Mesenchymal stem cell (in vitro differentiated cells and primary cell): ENCODE measurements around the gene TIGD4.
A peak's percentile ranks its signal among the peaks of the same experiment; 100 is the strongest.

ENCODE experiments used
- DNase-seq: peaks from one replicate; pipeline ENCODE4 v3.0.0-alpha.2; 2013
- H2AFZ ChIP-seq: one replicate; pipeline ENCODE4 v1.6.1; 2013; ENCODE audit warnings: low read depth, mild to moderate bottlenecking, control low read depth, inconsistent platforms, low read length, moderate library complexity
- H2AK5ac ChIP-seq: 2 replicates; pipeline ENCODE4 v1.6.1; 2013; ENCODE audit warnings: low read length, moderate library complexity, mild to moderate bottlenecking, inconsistent platforms; ENCODE audit not compliant: severe bottlenecking
- H2BK120ac ChIP-seq: one replicate; pipeline ENCODE4 v1.6.1; 2013; ENCODE audit warnings: low read depth, mild to moderate bottlenecking, inconsistent platforms, low read length, moderate library complexity
- H2BK12ac ChIP-seq, 2 experiments: one replicate each; pipeline ENCODE4 v1.6.1; 2013; ENCODE audit warnings: inconsistent platforms in 2 of 2, low read length in 2 of 2, mild to moderate bottlenecking in 2 of 2, moderate library complexity in 2 of 2, control low read depth in 1 of 2
- H2BK15ac ChIP-seq: one replicate; pipeline ENCODE4 v1.6.1; 2013; ENCODE audit warnings: mild to moderate bottlenecking, low read depth, inconsistent platforms; ENCODE audit not compliant: poor library complexity, severe bottlenecking
- H2BK5ac ChIP-seq: 2 replicates; pipeline ENCODE4 v1.6.1; 2013; ENCODE audit warnings: low read depth, mild to moderate bottlenecking, low read length, control low read depth, inconsistent platforms; ENCODE audit not compliant: poor library complexity, severe bottlenecking
- H3K14ac ChIP-seq, 2 experiments: one replicate each; pipeline ENCODE4 v1.6.1; 2013; ENCODE audit warnings: inconsistent platforms in 2 of 2, low read length in 2 of 2, control low read depth in 1 of 2, mild to moderate bottlenecking in 1 of 2, moderate library complexity in 1 of 2
- H3K18ac ChIP-seq, 2 experiments: one replicate each; pipeline ENCODE4 v1.6.1; 2013; ENCODE audit warnings: inconsistent platforms in 2 of 2, low read length in 2 of 2, control low read depth in 1 of 2, low read depth in 1 of 2, mild to moderate bottlenecking in 1 of 2
- H3K23ac ChIP-seq, 2 experiments: one replicate each; pipeline ENCODE4 v1.6.1; 2013; ENCODE audit warnings: inconsistent platforms in 2 of 2, low read length in 2 of 2, mild to moderate bottlenecking in 2 of 2, moderate library complexity in 2 of 2, control low read depth in 1 of 2
- H3K27ac ChIP-seq: 2 replicates; pipeline ENCODE4 v1.5.1; 2013; ENCODE audit warnings: mild to moderate bottlenecking, moderate library complexity, low read length, control low read depth, inconsistent platforms; ENCODE audit not compliant: poor library complexity, severe bottlenecking
- H3K27me3 ChIP-seq, 2 experiments: 2 replicates each; pipeline versions ENCODE4 v1.6.1 to v1.7.0; 2013; ENCODE audit warnings: low read length in 2 of 2, mild to moderate bottlenecking in 2 of 2, moderate library complexity in 2 of 2, control low read depth in 1 of 2, inconsistent platforms in 1 of 2; ENCODE audit not compliant: control insufficient read depth in 1 of 2, insufficient read depth in 1 of 2
- H3K36me3 ChIP-seq, 2 experiments: 2 replicates each; pipeline versions ENCODE4 v1.6.1 to v1.7.0; 2013; ENCODE audit warnings: low read length in 2 of 2, control low read depth in 1 of 2, inconsistent platforms in 1 of 2, low read depth in 1 of 2, mild to moderate bottlenecking in 1 of 2; ENCODE audit not compliant: insufficient read depth in 2 of 2, control insufficient read depth in 1 of 2
- H3K4ac ChIP-seq, 2 experiments: one replicate each; pipeline ENCODE4 v1.6.1; 2013; ENCODE audit warnings: inconsistent platforms in 2 of 2, low read length in 2 of 2, mild to moderate bottlenecking in 2 of 2, moderate library complexity in 2 of 2, control low read depth in 1 of 2, low read depth in 1 of 2
- H3K4me1 ChIP-seq: 2 replicates; pipeline ENCODE4 v1.6.1; 2013; ENCODE audit warnings: low read depth, low read length, control low read depth; ENCODE audit not compliant: control insufficient read depth, insufficient read depth
- H3K4me2 ChIP-seq: 2 replicates; pipeline ENCODE4 v1.6.1; 2013; ENCODE audit warnings: low read length, mild to moderate bottlenecking, inconsistent platforms; ENCODE audit not compliant: poor library complexity, severe bottlenecking
- H3K4me3 ChIP-seq, 2 experiments: 2 replicates each; pipeline versions ENCODE4 v1.5.1 to v1.7.0; 2013; ENCODE audit warnings: low read length in 2 of 2, mild to moderate bottlenecking in 2 of 2, control low read depth in 1 of 2, low read depth in 1 of 2; ENCODE audit not compliant: insufficient read depth in 1 of 2
- H3K79me1 ChIP-seq: replicated peaks from 2 replicates; pipeline ENCODE4 v1.6.1; 2013; ENCODE audit warnings: mild to moderate bottlenecking, control low read depth, low read length, inconsistent platforms; ENCODE audit not compliant: poor library complexity, severe bottlenecking
- H3K9ac ChIP-seq: 2 replicates; pipeline ENCODE4 v1.7.0; 2013; ENCODE audit warnings: mild to moderate bottlenecking, low read length, moderate library complexity
- H3K9me3 ChIP-seq: 2 replicates; pipeline ENCODE4 v1.7.0; 2013; ENCODE audit warnings: mild to moderate bottlenecking, low read length; ENCODE audit not compliant: control insufficient read depth
- H4K8ac ChIP-seq: one replicate; pipeline ENCODE4 v1.6.1; 2013; ENCODE audit warnings: inconsistent platforms, mild to moderate bottlenecking, low read length, moderate library complexity
- H4K91ac ChIP-seq: one replicate; pipeline ENCODE4 v1.6.1; 2013; ENCODE audit warnings: mild to moderate bottlenecking, low read length, inconsistent platforms
- WGBS: methylation state at CpG from one replicate; pipeline ENCODE4 v1.1.7; 2013; ENCODE audit warnings: mixed read lengths; 5-methylcytosine and 5-hydroxymethylcytosine counted together

TIGD4 gene

GRCh38 chr4:152806501-152807125 lies 27.1 kb upstream of the TIGD4 start:
- H3K27me3 ChIP-seq: no peaks in the 10 kb centered on the region
- DNase-seq: peak; percentile 28
- peaks cover 16% of the 10 kb centered on the region for H3K79me1 ChIP-seq
- H2AK5ac ChIP-seq: no peak overlapping the region
- H3K27ac ChIP-seq: no peak overlapping the region
- H4K91ac ChIP-seq: no peak overlapping the region
- H3K4ac ChIP-seq: no peak overlapping the region
- no peak overlapping the region for H3K9ac ChIP-seq
- H3K36me3 ChIP-seq: peaks cover 0 to 5% of the 10 kb centered on the region in 2 experiments
- H2BK12ac ChIP-seq: no peak overlapping the region
- 100% methylated on average over 2 of the region's 3 CpGs for WGBS
- no peak overlapping the region for H3K23ac ChIP-seq
- H2AFZ ChIP-seq: no peak overlapping the region
- H3K14ac ChIP-seq: no peak overlapping the region
- H2BK120ac ChIP-seq: no peak overlapping the region
- H3K4me2 ChIP-seq: no peak overlapping the region
- no peak overlapping the region for H3K4me3 ChIP-seq
- H2BK5ac ChIP-seq: no peak overlapping the region
- no peaks in the 10 kb centered on the region for H3K9me3 ChIP-seq
- H3K4me1 ChIP-seq: peaks cover 2% of the 10 kb centered on the region
- H4K8ac ChIP-seq: no peak overlapping the region
- no peak overlapping the region for H2BK15ac ChIP-seq
- H3K18ac ChIP-seq: no peak overlapping the region

- H4K91ac ChIP-seq: no peak overlapping the region
- no peak overlapping the region for H3K4me3 ChIP-seq
- peaks cover 2% of the 10 kb centered on the region for H3K4me1 ChIP-seq
- peaks cover 16% of the 10 kb centered on the region for H3K79me1 ChIP-seq
- H3K27ac ChIP-seq: no peak overlapping the region
- H2AK5ac ChIP-seq: no peak overlapping the region
- H3K9me3 ChIP-seq: no peaks in the 10 kb centered on the region
- H3K36me3 ChIP-seq: peaks cover 0 to 5% of the 10 kb centered on the region in 2 experiments
- H3K4ac ChIP-seq: no peak overlapping the region
- H3K4me2 ChIP-seq: no peak overlapping the region
- no peak overlapping the region for H4K8ac ChIP-seq
- DNase-seq: no peak
- H2BK12ac ChIP-seq: no peak overlapping the region
- H3K23ac ChIP-seq: no peak overlapping the region
- H2BK5ac ChIP-seq: no peak overlapping the region
- no peak overlapping the region for H2AFZ ChIP-seq
- WGBS: 100% methylated on average over 1 of the region's 2 CpGs
- H3K14ac ChIP-seq: no peak overlapping the region
- no peak overlapping the region for H2BK120ac ChIP-seq
- H3K9ac ChIP-seq: no peak overlapping the region
- H3K18ac ChIP-seq: no peak overlapping the region
- H3K27me3 ChIP-seq: no peaks in the 10 kb centered on the region
- H2BK15ac ChIP-seq: no peak overlapping the region
Measured at GRCh38 chr4:152805818-152806217, 26.3 kb upstream of the TIGD4 start.

DNA sequence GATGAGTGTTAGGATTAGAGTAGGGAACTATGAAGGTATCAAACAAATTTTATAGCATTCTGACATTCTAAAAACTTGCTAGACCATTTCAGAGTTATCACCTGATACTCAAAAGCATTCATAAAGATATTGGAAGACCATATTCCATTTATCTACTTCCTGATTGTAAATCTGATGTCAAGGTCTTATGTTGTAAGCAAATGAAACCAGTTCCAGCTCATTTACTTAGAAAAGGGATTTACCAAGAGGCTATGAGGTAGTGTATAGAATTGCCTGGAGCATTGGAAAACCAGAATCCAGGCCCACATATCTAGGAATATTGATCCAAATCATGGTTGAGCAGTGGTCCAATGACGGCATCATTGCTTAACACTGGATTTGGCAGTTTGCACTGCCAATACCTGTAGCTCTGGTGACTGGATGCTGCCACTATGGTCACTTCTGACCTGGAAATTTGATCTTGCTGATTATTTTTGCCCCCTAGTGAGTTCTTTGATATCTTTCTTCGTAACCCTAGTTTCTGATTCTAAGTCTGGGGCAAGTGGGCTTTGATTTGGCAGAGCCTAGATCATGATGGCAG lies 25.6 kb upstream of the TIGD4 start:
- H3K36me3 ChIP-seq: peaks cover 0 to 5% of the 10 kb centered on the region in 2 experiments
- no peak overlapping the region for H3K4me2 ChIP-seq
- H3K4ac ChIP-seq: no peak overlapping the region
- peaks cover 15% of the 10 kb centered on the region for H3K79me1 ChIP-seq
- no peak overlapping the region for H2AFZ ChIP-seq
- peaks cover 2% of the 10 kb centered on the region for H3K4me1 ChIP-seq
- H3K18ac ChIP-seq: no peak overlapping the region
- H2BK120ac ChIP-seq: no peak overlapping the region
- H3K23ac ChIP-seq: no peak overlapping the region
- H3K27me3 ChIP-seq: no peaks in the 10 kb centered on the region
- no peak overlapping the region for H3K9ac ChIP-seq
- H3K4me3 ChIP-seq: no peak overlapping the region
- no peak overlapping the region for H2BK12ac ChIP-seq
- H2BK15ac ChIP-seq: no peak overlapping the region
- no peaks in the 10 kb centered on the region for H3K9me3 ChIP-seq
- no peak overlapping the region for H4K91ac ChIP-seq
- H2AK5ac ChIP-seq: no peak overlapping the region
- H3K27ac ChIP-seq: no peak overlapping the region
- H4K8ac ChIP-seq: no peak overlapping the region
- no peak overlapping the region for H2BK5ac ChIP-seq
- no peak overlapping the region for H3K14ac ChIP-seq
- DNase-seq: no peak
- 99% methylated on average over 2 of the region's 2 CpGs for WGBS

GRCh38 chr4:152803541-152803940 lies 24.0 kb upstream of the TIGD4 start:
- DNase-seq: no peak
- no peaks in the 10 kb centered on the region for H3K4me1 ChIP-seq
- WGBS: 88% methylated on average over 1 of the region's 1 CpG

More at GRCh38 chr4:152803541-152803940, 24.0 kb upstream of the TIGD4 start:
- Histone ChIP-seq H3K27ac (no peak overlapping the region), H2AFZ (no peak overlapping the region), H2BK120ac (no peak overlapping the region), H3K36me3 (no peaks in the 10 kb centered on the region), H3K79me1 (peaks cover 11% of the 10 kb centered on the region), H3K27me3 (no peaks in the 10 kb centered on the region), H3K9ac (no peak overlapping the region), H3K4ac (no peak overlapping the region), H2BK5ac (no peak overlapping the region), H4K91ac (no peak overlapping the region), H2AK5ac (no peak overlapping the region), H2BK15ac (no peak overlapping the region), H3K14ac (no peak overlapping the region), H3K23ac (no peak overlapping the region), H3K18ac (no peak overlapping the region), H3K9me3 (no peaks in the 10 kb centered on the region), H3K4me2 (no peak overlapping the region), H2BK12ac (no peak overlapping the region), H4K8ac (no peak overlapping the region), H3K4me3 (no peak overlapping the region)
